G401.6 (cell line): Measurements from ENCODE around the gene BIRC3.
"Not testable (repeated sequence)": the region's sequence is repeated elsewhere in the genome, so short reads cannot be mapped to it uniquely, and the experiment has no call there.

Experiments
- FAIRE-seq: peaks from 2 replicates; lab custom pipeline; 2012; peaks lifted over from hg19 to GRCh38; lab: Jason Lieb, UNC

The BIRC3 gene

DNA sequence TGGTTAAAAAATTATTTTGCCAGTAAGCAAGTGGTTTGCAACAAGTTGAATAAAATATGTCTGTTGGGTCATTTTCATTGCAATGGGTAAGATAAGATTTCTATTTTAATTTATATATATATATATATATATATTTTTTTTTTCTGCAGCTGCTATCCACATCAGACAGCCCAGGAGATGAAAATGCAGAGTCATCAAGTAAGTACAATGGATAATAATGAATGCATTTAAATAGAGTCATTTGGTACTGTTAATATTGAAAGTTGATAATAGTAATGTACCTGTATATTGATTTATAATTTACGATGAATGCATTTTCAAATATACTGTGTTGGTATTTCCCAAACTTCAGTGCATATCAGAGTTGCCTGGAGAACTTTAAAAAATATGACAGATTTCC is 11.5 kb downstream of the BIRC3 start:
- peak; percentile 6 for FAIRE-seq

DNA sequence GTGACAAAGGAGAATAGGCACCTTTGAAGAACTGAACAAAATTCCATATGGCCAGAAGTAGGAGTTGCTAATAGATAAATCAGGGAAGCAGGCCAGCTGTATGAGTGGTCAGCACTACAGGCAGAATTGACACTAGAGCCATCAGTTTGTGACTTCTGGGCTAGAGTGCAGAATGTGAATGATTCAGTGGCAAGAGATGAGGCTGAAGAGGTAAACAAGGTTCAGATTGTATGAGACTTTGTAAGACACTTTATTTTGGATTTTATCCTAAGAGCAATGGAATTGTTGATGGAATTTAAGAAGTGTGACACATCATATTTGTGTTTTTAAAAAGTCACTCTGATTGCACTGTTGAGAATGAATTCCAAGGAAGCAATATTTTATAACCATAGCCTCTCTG is 12.9 kb downstream of the BIRC3 start:
- no peak for FAIRE-seq

DNA sequence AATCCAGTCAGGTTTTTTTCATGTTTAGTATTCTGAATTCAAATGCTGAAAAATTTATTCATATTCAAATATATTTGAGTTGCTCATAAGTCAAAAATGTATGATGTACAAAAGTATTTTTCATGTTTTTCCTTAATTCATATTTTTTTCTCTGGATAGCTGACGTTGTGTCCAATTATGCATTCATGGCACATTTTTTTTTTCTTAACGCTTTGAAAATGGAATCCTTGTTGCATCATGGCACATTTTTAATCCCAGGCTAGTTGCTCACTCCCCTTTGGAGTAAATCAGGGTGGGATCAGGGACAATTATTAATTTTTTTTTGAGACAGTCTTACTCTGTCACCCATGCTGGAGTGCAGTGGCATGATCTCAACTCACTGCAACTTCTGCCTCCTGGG is 14.1 kb downstream of the BIRC3 start:
- FAIRE-seq = no peak

DNA sequence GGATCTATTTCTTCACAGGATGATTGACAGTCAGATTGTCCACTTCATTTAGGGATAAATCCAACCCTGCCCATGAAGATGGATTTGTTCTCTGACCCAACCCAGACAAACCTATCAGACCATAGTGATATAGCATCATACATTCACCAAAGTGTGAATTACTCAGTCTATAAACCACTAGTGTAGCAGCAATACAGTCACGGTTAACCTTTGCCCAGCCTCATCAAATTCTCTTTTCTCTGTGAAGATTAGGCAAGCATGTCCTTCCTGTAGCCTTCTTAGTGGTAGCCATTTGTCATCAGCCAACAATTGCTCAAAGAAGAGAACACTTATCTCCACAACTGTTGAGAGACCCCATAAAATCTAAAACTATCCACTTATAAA is 15.3 kb downstream of the BIRC3 start:
- no peak for FAIRE-seq

DNA sequence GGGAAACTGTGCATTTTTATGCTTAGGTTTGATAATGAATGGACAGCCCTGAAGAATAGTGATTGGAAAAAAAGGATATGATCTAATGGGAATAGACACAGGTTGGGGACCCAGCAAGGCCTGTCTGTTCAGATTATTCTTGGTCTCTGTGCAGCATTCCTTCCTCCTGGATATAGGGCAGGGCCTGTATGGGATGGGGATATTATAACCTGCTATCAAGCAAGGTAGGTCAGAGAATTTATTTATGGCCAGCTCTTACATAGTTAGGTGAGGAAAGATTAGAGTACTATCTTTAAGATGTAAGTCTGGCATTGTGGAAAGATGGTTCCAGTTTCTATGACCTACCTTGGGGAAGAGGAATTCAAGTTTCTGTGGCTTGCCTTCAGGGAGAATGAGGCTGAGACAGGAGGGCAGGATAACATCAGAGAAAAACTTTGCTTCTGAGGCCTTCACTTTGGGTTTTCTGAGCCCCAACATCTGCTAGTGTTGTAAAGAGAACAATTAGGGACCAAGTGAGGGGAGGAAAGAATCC is 21.3 kb downstream of the BIRC3 start:
- no peak for FAIRE-seq

DNA sequence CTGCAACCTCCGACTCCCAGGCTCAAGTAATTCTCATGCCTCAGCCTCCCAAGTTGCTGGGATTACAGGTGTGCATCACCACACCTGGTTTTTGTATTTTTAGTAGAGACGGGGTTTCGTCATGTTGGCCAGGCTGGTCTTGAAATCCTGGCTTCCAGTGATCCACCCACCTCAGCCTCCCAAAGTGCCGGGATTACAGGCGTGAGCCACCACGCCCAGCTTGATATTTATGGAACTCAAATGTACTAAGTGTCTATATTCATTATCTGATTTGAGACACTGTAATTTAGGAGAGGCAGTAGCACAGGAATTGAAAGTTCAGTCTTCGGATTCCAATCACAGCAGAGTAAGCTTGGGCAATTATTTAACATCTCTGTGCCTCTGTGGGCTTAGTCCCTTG is 24.0 kb downstream of the BIRC3 start:
- FAIRE-seq = not testable (repeated sequence)

DNA sequence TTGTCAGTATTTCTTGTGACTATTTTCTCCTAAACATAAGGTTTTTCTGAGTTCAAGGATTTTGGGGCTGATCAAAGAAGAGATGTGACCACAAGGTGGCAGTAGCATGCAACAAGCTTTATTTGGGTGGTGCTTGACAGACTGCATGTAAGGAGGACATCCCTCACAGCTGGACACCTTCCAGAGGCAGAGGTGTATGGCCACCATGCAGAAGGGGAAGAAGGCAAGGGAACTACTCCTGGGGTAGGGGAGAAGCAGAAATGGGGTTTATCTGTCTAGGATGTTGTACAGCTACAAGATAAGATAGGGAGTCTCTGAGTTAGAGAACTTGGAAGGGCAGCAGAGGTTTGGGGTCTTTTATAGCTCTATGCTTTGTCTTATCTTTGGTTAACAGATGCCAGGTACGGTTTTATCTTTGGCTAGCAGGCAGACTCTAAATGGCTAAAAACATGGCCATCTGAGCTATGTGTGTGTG is 24.6 kb downstream of the BIRC3 start:
- peak; percentile 91 for FAIRE-seq

- FAIRE-seq = no peak
These were observed 26.5 kb downstream of the BIRC3 start for GRCh38 chr11:102343809-102344208.

DNA sequence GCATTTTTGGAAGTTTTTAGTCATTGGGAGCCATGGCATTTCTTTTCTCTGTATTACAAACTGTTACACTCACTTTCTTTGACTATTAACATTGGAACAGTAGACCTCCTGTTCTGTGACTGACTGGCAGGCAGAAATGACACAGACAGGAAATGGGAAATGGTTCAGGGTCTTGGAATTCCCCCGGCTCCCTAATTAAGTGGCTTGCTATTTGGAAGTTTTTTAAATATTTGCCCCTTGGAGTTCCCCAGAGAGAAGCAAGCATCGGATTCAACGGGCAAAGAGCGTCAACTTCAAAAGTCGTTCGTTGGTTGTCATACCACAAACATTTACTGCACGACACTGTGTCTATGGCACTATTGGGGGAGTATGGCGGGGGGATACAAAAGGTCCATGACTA is 28.6 kb downstream of the BIRC3 start:
- FAIRE-seq = peak; percentile 99

DNA sequence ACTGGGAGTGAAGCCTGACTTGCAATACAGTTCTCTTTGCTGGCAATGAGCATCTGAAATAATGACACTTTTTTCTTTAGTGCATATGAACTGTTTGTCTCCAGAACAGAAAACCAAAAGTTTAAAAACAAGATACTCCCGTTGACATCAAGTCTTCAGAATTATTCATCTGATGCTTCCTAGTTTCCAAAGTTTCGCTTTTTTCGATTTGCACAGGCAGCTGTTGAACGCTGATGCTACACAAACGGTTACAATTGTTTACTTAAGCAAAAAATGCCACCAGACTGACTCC is 29.1 kb downstream of the BIRC3 start:
- FAIRE-seq = peak; percentile 69

- FAIRE-seq = peak; percentile 27
These were observed 29.6 kb downstream of the BIRC3 start, which contains the start of gene BIRC2 for GRCh38 chr11:102346748-102347461. Gene BIRC2, plus strand, starts transcription at chr11:102347214. Its CDS starts 2,641 bp downstream, at chr11:102349855.

- FAIRE-seq = no peak
These were observed 30.4 kb downstream of the BIRC3 start for GRCh38 chr11:102347462-102348370.

DNA sequence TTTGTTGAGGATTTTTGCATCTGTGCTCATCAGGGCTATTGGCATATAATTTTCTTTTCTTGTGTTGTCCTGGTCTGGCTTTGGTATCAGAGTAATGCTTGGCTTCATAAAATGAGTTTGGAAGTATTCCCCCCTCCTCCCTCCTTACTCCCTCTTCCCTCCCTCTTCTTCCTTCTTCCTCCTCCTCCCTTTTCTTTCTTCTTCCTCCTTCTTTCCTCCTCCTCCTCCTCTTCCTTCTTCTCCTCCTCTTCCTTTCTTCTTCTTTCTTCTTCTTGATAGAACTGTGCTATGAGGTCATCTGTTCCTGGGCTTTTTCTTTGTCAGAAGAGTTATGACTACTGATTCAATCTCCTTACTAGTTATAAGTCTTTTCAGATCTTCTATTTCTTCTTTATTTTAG is 39.8 kb downstream of the BIRC3 start:
- FAIRE-seq = no peak

DNA sequence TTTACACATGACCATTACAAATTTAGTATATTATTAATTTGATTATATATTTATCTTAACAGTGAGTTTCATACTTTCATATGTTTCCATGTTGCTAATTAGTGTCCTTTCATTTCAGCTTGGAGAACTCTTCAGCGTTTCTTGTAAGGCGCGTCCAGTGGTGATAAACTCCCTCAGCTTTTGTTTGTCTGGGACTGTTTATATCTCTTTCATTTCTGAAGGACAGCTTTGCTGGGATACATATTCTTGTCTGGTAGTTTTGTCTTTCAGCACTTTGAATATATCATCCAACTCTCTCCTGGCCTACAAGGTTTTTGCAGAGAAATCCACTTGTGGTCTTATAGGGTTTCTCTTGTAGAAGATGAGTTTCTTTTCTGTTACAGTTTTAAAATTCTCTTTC is 42.1 kb downstream of the BIRC3 start:
- FAIRE-seq = no peak

DNA sequence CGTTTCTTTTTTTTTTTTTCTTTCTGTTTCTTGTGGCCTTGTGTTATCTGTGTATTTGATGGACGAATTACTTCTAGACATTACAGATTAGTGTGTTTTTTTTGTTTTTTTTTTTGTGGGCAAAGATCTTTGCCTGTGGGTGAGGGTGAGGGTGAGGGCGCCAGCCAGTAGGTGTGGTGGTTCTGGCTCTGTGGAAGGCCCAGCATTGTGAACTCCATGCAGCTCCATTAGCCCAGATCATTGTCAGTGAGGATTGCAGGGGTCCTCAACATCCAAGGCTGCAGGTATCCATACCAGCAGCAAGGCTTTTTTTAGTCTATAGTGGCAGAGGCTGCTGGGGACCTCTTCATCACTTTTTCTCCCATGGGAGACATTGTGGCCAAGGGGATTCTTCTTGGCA is 43.4 kb downstream of the BIRC3 start:
- FAIRE-seq = no peak

- no peak for FAIRE-seq
These were observed 44.1 kb downstream of the BIRC3 start for GRCh38 chr11:102361086-102362031.

GRCh38 chr11:102364991-102365390 is 47.7 kb downstream of the BIRC3 start:
- no peak for FAIRE-seq

DNA sequence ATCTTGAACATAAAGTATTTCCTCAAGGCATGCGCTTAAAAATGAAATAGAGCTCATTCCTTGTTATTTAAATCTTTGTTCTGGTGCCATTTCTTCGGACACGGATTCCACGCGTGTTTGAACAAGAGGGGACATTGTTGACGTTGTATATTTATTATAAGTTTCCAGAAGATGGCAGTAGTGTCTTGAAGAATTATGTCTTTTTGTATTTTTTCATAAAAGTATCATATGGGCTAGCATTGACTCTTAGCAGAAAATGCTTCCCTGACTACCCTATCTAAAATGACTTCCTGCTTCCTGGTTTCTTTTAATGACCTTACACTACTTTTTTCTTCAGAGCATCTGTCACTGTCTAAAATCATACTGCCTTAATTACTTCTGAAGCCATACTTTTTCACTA is 50.1 kb downstream of the BIRC3 start:
- FAIRE-seq = no peak

GRCh38 chr11:102368472-102368871 is 51.2 kb downstream of the BIRC3 start:
- FAIRE-seq = no peak

DNA sequence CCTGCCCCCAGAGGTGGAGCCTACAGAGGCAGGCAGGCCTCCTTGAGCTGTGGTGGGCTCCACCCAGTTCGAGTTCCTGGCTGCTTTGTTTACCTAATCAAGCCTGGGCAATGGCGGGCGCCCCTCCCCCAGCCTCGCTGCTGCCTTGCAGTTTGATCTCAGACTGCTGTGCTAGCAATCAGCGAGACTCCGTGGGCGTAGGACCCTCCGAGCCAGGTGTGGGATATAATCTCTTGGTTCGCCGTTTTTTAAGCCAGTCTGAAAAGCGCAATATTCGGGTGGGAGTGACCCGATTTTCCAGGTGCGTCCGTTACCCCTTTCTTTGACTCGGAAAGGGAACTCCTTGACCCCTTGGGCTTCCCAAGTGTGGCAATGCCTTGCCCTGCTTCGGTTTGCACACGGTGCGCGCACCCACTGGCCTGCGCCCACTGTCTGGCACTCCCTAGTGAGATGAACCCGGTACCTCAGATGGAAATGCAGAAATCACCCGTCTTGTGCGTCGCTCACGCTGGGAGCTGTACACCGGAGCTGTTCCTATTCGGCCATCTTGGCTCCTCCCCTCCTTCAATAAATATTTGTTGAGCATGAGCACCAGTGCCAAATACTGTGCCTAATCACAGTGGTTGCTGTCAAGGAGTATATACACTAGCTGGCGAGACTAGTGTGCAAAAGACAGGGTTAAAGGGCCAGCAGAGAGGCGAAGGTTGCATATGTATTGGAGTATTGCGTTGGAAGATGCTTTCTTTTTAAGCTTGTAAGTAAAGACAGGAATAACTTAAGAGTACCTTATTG is 57.5 kb downstream of the BIRC3 start:
- FAIRE-seq = not testable (repeated sequence)

DNA sequence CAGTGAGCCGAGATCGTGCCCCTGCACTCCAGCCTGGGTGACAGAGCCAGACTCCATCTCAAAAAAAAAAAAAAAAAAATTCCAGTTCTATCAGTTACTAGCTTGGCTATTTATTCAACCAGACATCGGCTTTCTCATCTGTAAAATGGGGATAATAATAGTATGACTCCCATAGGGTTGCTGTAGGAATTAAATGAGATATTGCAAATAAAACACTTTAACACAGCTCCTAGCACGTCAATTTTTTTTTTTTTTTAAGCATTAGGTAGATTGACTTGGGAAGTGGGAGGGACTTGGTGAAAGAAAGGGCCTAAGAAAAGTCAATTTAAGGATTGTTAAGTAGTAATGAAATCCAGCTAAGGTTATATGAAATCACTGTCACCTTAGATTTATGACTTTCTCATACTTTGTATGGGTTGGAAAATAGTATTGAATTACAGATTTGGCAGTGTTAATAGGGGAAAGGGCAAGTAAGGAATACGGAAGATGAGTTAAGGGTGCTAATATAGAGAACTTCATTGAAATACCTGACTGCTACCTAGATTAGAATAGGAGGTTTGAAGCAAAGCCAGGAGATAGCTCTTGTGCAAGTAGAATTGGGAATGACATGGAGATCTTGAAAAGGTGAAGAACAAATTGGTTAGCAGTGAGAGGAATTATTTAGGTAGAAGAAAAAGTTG is 58.6 kb downstream of the BIRC3 start:
- no peak for FAIRE-seq
